NCI-H2196 treated with DMSO at 0.1 percent for 48 hours (cell line): ENCODE results near the gene MXRA8.
A peak's percentile ranks its signal among the peaks of the same experiment; 100 is the strongest.
"Not testable (repeated sequence)": the region's sequence is repeated elsewhere in the genome, so short reads cannot be mapped to it uniquely, and the experiment has no call there.

ENCODE experiments used
- DNase-seq: peaks from one replicate; lab custom pipeline; 2025; ENCODE audit not compliant: unreplicated experiment; lab: John Stamatoyannopoulos, UW

The MXRA8 gene

DNA sequence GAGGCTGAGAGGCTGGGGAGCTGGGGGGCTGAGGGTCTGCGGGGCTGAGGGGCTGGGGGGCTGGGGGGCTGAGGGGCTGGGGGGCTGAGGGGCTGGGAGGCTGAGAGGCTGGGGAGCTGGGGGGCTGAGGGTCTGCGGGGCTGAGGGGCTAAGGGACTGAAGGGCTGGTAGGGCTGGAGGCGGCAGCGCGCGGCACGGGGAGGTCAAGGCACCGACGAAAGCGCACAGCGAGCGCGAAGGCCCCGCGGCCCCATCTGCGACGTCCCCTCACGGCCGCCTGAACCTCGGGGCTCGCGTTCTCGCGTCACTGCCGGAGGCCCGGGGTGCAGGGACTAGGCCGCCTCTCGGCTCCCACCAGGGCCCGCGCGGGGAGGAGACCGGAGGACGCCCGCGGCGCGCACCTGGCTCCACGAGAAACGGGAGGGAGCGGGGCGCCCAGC, 34.3 kb downstream of the MXRA8 start:
- no peak for DNase-seq

DNA sequence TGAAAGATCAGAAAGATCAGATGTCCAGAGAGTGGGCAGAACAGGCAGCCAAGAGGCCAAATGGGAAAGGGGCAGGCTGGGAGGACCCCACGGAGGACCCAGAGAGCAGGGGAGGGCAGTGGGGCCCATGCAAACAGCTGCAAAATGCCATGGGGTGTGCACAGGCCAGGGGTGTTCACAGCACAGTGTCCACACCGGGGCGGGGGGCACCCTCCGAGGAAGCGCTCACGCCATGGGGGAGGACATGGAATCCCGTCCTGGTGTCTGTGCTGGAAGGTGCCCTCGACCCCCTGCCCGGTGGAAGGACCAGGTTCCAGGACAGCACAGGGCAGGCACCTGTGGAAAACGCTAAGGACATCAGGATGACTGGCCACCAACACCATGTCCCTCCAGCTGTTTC, 35.4 kb downstream of the MXRA8 start:
- DNase-seq = no peak

DNA sequence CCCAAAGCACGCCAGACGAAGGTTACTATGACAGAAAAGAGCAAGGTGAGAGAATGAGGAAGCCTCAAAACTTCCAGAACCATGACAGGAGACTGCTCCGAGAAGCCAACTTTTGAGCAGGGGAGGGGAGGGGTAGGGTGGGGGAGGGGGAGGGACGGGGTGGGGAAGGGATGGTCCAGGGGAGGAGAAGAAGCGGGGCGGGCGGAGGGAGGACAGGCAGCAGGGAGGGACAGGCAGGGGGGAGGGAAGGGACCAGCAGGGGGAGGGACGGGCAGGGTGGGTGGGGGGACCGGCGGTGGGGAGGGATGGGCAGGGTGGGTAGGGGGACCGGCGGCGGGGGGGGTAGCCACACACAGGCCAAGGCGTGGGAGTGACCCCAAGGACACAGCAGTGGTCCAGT, 35.9 kb downstream of the MXRA8 start:
- DNase-seq = no peak

- no peak for DNase-seq
These were observed 36.9 kb downstream of the MXRA8 start for GRCh38 chr1:1321477-1321876.

DNA sequence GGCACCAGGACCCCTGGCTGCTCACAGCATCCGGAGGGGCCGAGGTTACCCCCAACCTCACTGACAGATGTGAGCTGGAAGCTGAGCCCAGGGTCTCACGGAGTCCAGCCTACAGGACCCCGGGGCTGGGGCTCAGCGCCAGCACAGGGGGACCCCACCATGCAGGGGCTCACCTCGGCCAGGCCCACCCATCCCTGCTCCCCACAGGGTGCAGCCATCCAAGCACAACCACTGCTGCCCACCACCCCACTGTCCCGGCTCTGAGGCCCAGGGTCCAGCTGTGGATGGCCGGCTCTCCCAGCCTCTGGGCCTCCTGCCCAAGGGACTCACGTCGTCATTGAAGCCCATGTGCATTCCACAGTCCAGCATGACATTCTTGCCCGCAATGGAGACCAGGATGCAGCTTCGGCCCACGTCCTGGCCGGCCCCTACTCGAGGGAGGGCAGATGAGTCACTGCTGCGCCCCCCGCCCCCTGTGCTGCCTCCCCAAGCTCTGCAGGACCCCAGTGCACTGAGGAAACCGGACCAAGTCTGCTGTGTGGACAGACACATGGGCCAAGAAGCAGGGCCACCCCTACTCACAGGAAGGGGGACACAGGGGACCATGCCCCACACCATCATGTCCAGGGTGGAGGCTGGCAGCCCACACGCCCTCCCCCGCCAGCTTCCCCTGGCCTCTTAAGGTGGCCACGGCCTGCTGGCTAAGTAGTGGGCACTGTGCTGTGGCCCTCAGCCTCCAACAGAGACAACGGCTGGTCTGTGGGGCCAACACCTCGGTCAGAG, 37.5 kb downstream of the MXRA8 start:
- DNase-seq = no peak

DNA sequence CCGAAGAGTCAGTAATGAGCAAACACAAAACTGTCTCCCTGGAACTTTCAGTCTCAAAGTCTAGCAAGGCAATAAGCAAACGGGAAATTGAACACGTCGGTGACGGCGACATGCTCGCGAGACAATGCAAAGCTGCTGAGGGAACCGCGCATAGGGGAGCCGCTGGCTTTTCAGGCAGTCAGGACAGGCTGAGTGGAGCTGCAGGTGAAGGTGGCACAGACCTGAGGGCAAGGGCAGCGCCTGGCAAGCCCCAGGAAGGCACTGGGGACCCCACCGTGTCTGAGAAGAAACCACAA, 38.8 kb downstream of the MXRA8 start:
- no peak for DNase-seq

- DNase-seq = no peak
These were observed 39.3 kb downstream of the MXRA8 start for GRCh38 chr1:1318777-1319645.

DNA sequence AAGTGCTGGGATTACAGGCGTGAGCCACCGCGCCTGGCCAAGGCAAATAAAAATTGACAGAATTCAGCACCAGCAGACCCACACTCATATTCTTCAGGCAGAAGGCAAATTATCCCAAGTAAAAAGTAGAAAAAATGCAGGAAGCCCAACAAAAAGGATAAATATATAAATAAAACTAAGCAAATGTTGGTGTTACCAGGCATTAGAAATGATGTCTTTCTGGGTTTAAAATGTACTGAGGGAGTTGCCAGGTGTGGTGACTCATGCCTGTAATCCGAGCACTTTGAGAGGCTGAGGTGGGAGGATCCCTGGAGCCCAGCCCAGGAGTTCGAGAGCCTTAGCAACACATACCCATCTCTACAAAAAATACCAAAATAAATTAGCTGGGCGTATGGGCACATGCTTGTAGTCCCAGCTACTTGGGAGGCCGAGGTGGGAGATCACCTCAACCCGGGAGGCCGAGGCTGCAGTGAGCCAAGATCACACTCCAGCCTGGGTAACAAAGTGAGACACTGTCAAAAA, 40.2 kb downstream of the MXRA8 start:
- DNase-seq = peak; percentile 77

- DNase-seq = no peak
These were observed 40.9 kb downstream of the MXRA8 start for GRCh38 chr1:1317420-1317819.

DNA sequence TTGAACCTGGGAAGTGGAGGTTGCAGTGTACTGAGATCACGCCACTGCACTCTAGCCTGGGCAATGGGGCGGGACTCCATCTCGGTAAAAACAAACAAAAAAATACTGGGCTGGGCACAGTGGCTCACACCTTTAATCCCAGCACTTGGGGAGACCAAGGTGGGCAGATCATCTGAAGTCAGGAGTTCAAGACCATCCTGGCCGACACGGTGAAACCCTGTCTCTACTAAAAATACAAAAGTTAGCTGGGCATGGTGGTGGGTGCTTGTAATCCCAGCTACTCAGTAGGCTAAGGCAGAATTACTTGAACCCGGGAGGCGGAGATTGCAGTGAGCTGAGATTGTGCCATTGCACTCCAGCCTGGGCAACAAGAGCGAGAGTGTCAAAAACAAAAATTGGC, 42.2 kb downstream of the MXRA8 start:
- DNase-seq = not testable (repeated sequence)

DNA sequence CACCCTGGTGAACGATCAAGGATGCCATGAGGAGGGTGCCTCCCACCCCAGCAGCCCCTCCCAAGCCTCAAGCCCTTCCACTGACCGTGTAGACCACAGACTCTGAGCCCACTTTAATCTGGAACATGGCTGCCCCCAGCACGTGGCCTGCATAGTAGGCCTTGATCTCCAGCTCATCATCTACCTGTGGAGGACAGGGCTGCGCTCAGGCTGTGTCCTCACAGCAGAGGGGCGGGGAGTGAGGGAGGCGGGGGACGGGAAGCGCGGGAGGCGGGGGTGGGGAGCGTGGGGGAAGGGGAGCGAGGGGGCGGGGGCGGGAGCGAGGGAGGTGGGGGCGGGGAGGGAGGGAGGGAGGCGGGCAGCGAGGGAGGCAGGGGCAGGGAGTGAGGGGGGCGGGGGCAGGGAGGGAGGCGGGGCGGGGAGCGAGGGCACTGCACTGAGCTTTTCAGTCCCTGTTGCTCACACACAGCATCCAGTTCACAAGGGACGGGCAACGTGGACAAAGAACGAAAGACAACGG, 42.9 kb downstream of the MXRA8 start:
- no peak for DNase-seq

DNA sequence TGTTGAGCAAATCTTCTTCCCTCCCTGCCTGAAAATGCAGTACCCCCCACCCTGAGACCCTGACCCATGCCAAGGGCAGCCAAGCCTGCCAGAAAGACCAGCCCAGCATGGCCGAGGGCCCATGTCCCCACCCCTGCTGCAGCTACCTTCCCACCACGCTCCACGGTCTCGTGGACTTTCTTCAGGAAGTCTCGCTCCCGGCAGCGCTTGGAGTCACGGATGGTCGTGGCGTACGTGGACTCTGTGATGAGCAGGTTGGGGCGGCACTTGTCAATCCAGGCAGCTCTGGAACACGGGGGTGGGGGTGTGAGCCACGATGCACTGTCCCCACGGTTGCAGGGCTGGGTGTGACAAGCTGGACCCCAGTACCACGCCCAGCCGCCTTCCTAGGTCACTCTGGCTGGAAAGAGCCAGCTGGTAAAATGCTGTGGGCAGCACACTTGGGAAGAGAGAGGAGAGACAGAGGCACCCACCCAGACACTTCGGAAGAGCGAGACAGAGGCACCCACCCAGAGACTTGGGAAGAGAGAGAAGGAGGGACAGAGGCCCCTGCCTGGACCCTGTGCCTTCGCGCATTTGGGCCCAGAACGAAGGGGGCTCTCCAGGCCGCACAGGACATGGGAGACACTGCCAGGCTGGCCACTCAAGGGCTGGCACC, 43.5 kb downstream of the MXRA8 start:
- DNase-seq = no peak

GRCh38 chr1:1314237-1314586, 44.1 kb downstream of the MXRA8 start:
- no peak for DNase-seq

DNA sequence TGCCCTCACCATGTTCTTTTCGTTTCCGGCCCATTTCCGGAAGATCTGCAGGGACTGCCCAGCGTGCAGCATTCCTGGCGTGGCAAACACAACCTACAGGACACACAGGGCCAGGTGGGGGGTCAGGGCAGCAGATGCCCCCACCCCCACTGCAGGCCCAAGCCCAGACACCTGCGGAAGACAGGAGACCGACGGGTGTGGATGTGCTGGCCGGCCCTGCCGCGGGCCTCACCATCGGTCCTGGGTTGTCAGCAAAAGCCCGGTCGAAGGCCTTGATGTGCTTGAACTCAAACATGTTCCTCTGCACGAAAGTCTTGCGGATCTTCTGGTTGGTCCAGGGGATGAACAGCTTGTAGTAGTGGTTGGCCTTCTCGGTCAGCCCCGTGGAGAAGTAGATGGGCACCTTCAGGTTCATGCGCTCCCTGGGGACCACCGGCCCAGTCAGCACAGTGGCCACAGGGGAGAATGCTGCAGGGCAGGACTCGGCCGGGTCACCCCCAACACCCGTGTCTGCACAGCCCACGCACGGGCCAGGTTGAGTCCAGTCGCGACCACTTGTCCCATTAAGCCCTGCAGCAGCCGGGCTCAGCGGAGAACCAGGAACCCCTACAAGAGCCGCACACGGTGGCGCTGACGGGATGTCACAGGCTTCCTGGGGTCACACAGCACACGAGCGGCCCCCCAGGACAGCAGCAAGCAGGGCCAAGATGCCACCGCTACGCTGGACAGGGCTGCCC, 44.7 kb downstream of the MXRA8 start:
- no peak for DNase-seq

GRCh38 chr1:1312450-1313314, 45.7 kb downstream of the MXRA8 start:
- no peak for DNase-seq

DNA sequence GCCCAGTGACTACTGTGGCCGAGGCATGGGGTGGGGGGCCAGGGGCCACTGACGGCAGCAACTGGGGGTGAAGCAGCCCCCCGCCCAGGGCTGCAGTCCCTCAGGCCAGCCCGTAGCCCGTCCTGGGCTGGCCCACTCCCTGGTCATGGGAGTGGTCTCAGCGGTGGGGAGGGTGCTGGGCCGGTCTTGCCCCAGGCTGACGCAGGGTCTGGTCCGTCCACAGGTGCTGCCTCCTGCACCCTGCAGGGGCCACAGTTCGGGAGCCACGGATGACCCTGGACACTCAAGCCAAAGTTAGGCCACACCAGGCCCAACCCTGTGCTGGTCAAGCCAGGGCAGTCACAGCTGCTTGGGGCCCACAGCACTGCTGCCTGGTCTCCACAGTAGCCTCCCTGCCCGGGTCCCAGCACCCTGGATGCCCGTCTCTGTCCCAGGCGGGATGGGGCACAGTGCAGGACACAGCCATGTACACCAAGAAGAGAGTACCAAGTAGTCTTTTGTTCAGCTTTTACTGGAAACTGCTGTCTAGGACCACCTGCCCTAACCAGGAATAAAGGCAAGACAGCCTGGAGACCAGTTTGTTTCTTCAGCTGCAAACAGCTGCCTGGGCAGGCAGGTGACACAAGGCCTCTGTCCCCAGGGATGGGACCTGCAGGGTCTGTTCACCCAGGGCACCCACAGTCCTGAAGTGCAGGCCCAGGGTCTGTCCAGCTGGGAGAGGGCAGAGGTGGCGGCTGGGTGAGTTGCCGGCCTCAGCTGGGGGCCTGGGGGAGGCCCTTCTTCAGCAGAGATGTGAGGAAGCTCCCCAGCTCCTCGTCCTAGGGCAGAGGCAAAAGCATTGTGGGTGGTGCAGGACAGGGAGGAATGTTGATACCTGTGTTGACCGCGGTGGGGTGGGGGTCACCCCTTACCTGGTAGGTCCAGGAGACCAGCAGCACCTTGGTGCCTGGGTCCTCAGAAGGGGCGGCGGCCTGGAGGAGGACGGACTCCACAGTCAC, 46.9 kb downstream of the MXRA8 start:
- DNase-seq = no peak

- DNase-seq = no peak
These were observed 47.8 kb downstream of the MXRA8 start for GRCh38 chr1:1310476-1311053.

GRCh38 chr1:1310109-1310385, 48.3 kb downstream of the MXRA8 start:
- no peak for DNase-seq
